Erythroblast (primary cell): Measurements from ENCODE around the gene CEACAM5.

Experiments
- GATA1 ChIP-seq: IDR thresholded peaks from 2 replicates; pipeline ENCODE4 v1.6.1; 2011; ENCODE audit warnings: low read depth, mild to moderate bottlenecking, control low read depth, low read length, moderate library complexity
- POLR2A ChIP-seq: IDR thresholded peaks from 2 replicates; pipeline ENCODE4 v1.6.1; 2011; ENCODE audit warnings: mild to moderate bottlenecking, low read length

DNA sequence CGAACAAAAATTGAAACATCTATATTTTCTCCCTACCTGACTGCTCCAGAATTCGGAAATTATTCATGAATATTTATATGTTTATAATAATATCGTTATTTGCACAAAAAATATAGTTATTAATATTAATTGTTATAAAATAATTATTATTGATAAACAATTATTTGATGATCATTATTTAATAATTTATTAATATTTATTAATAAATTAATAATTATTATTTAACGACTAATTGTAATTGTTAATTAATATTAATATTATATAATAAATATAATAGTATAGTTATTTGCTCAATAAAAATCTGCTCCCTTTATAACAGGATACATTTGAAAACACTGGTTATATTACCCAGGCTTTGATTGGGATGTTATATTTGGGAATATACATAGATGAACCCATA lies 61.2 kb downstream of the CEACAM5 start:
- TF ChIP-seq POLR2A (no peak), GATA1 (no peak)
